Panc1 (cell line): ENCODE results near the gene CD8A. TPM values are rescaled to one million over a fixed set of nuclear protein-coding genes. Genes with fewer than 3 reads are reported as not detected.

ENCODE experiments used
- ATAC-seq: fragments of 200-7000 bp; cut with Tn5 transposase; 2 replicates; pipeline ENCODE4 v1.9.1; 2020; ENCODE audit warnings: mild to moderate bottlenecking, moderate library complexity
- BruUV-seq: library from RNA; stranded (reverse); fragments of 400-500 nt; replicated peaks from 2 replicates; lab custom pipeline; 2021; lab: Mats Ljungman, UMichigan
- CTCF ChIA-PET: fragments of 300-600 bp; sonication (Branson Sonifier 250); formaldehyde crosslinking; loops from one replicate; lab custom pipeline; 2022; ENCODE audit warnings: antibody characterized with exemption; lab: Charles Lee
- POLR2A ChIA-PET: fragments of 300-600 bp; sonication (Branson Sonifier 250); formaldehyde crosslinking; loops from one replicate; lab custom pipeline; 2022; ENCODE audit warnings: antibody characterized with exemption; lab: Charles Lee
- DNase-seq: peaks from one replicate; pipeline ENCODE4 v3.0.0-alpha.2; 2010; ENCODE audit warnings: low read depth, low spot score
- H3K27ac ChIP-seq: 2 replicates; pipeline ENCODE4 v1.5.1; 2011; ENCODE audit warnings: mild to moderate bottlenecking, low read length, inconsistent platforms
- H3K27me3 ChIP-seq: fragments of 200-500 bp; sonication (Bioruptor generic); 2 replicates; pipeline ENCODE4 v1.6.0; 2014; ENCODE audit warnings: low read length, inconsistent platforms; ENCODE audit not compliant: control insufficient read depth, insufficient read depth
- H3K36me3 ChIP-seq: fragments of 200-500 bp; sonication (Bioruptor generic); 2 replicates; pipeline ENCODE4 v1.5.1; 2014; ENCODE audit warnings: inconsistent platforms, mild to moderate bottlenecking, low read length, moderate library complexity; ENCODE audit not compliant: control insufficient read depth, insufficient read depth
- H3K4me1 ChIP-seq: 2 replicates; pipeline ENCODE4 v1.5.1; 2011; ENCODE audit warnings: inconsistent platforms, mild to moderate bottlenecking, low read length, moderate library complexity; ENCODE audit not compliant: control insufficient read depth, insufficient read depth
- H3K4me3 ChIP-seq, 2 experiments: 2 replicates each; pipeline ENCODE4 v1.5.1; 2011 to 2012; ENCODE audit warnings: low read depth in 2 of 2, low read length in 2 of 2, mild to moderate bottlenecking in 2 of 2, inconsistent platforms in 1 of 2, moderate library complexity in 1 of 2
- H3K9me3 ChIP-seq: fragments of 200-500 bp; sonication (Bioruptor generic); 2 replicates; pipeline ENCODE4 v1.5.1; 2014; ENCODE audit warnings: low read depth, mild to moderate bottlenecking, inconsistent platforms, low read length, moderate library complexity; ENCODE audit not compliant: control insufficient read depth, insufficient read depth
- CTCF ChIP-seq: fragments of 450-650 bp; IDR thresholded peaks from 2 replicates; pipeline ENCODE4 v1.5.1; 2017; ENCODE audit warnings: mild to moderate bottlenecking
- POLR2AphosphoS5 ChIP-seq: IDR thresholded peaks from 2 replicates; pipeline ENCODE4 v1.6.1; 2012; ENCODE audit warnings: mild to moderate bottlenecking, low read depth, low read length, moderate library complexity
- REST ChIP-seq, 2 experiments: IDR thresholded peaks; 2 replicates each; pipeline ENCODE4 v1.6.1; 2011 to 2012; ENCODE audit warnings: low read depth in 2 of 2, control low read depth in 1 of 2, low read length in 1 of 2, mild to moderate bottlenecking in 1 of 2, moderate library complexity in 1 of 2; ENCODE audit not compliant: insufficient read depth in 1 of 2
- SIN3A ChIP-seq: IDR thresholded peaks from 2 replicates; pipeline ENCODE4 v1.6.1; 2012; ENCODE audit warnings: low read depth, mild to moderate bottlenecking, low read length, moderate library complexity, borderline replicate concordance; ENCODE audit not compliant: insufficient read depth
- TCF7L2 ChIP-seq: IDR thresholded peaks from 2 replicates; pipeline ENCODE4 v1.6.1; 2011; ENCODE audit warnings: mild to moderate bottlenecking, low read depth, low read length, inconsistent platforms
- in situ Hi-C: cut with HindIII; loops from 2 replicates; pipeline ENCODE4 v1.10.0; 2016; ENCODE audit warnings: low sequenced_read_pairs, low pct_unique_long_range_greater_than_20kb
- intact Hi-C: fragments of 100-400 bp; cut with micrococcal nuclease; formaldehyde crosslinking; loops from one replicate; pipeline ENCODE4 v1.10.0; 2022; ENCODE audit not compliant: unreplicated experiment
- total RNA-seq: library from RNA; stranded (reverse); gene quantifications from one replicate; pipeline ENCODE4 v1.2.1, GENCODE V29; 2021; ENCODE audit not compliant: unreplicated experiment

Gene CD8A
- total RNA-seq, 1 experiment from 2014 or later: 0.41 TPM

- DNase-seq (no peak), ATAC-seq (no peak)
- ChIA-PET POLR2A (no interaction called here), CTCF (no interaction called here)
- no peak overlapping the region for H3K4me3 ChIP-seq
- no TSS peak for BruUV-seq
- H3K36me3 ChIP-seq: peaks cover 5% of the 10 kb centered on the region
- H3K27me3 ChIP-seq: no peaks in the 10 kb centered on the region
- no peaks in the 10 kb centered on the region for H3K4me1 ChIP-seq
- no peak overlapping the region for H3K27ac ChIP-seq
- TF ChIP-seq CTCF (no peak), TCF7L2 (no peak)
- H3K9me3 ChIP-seq: no peaks in the 10 kb centered on the region
- in situ Hi-C loops (no loop called here), intact Hi-C loops (no loop called here)
Observed at GRCh38 chr2:86778957-86779356, 11.8 kb downstream of the CD8A start.

- intact Hi-C loops: no loop called here
- DNase-seq (no peak), ATAC-seq (no peak)
- POLR2A ChIA-PET: no interaction called here
- no TSS peak for BruUV-seq
- Histone ChIP-seq H3K9me3 (no peaks in the 10 kb centered on the region), H3K27ac (no peak overlapping the region), H3K4me1 (no peaks in the 10 kb centered on the region), H3K27me3 (no peaks in the 10 kb centered on the region), H3K4me3 (no peak overlapping the region), H3K36me3 (peaks cover 10% of the 10 kb centered on the region)
- no peak for TF ChIP-seq POLR2AphosphoS5
- no peak for TF ChIP-seq TCF7L2
- TF ChIP-seq REST (IDR thresholded peaks at IDR 0.05; ENCODE audit: insufficient read depth in 1 of 2, low read depth in 2 of 2, low read length in 1 of 2): no peak
- TF ChIP-seq CTCF: no peak
- in situ Hi-C loops: no loop called here
- CTCF ChIA-PET: no interaction called here
Observed at GRCh38 chr2:86776532-86776931, 14.2 kb downstream of the CD8A start.

- Histone ChIP-seq H3K27ac (no peak overlapping the region), H3K27me3 (no peaks in the 10 kb centered on the region), H3K4me1 (no peaks in the 10 kb centered on the region), H3K36me3 (peaks cover 13% of the 10 kb centered on the region), H3K4me3 (no peak overlapping the region), H3K9me3 (no peaks in the 10 kb centered on the region)
- POLR2A ChIA-PET: no interaction called here
- CTCF ChIA-PET: interaction anchor here (0.6 to 1.1 kb wide), 2 partner anchors 22 to 40 kb away, joined by 3 to 8 read pairs; no protein-coding TSS in a partner anchor
- BruUV-seq: no TSS peak
- no peak for TF ChIP-seq TCF7L2
- TF ChIP-seq REST (IDR thresholded peaks at IDR 0.05; ENCODE audit: insufficient read depth in 1 of 2, low read depth in 2 of 2, low read length in 1 of 2): no peak
- TF ChIP-seq SIN3A: no peak
- no peak for TF ChIP-seq CTCF
- TF ChIP-seq POLR2AphosphoS5: no peak
- intact Hi-C loops (no loop called here), in situ Hi-C loops (no loop called here)
- ATAC-seq (no peak), DNase-seq (no peak)
Observed at GRCh38 chr2:86775338-86775737, 15.4 kb downstream of the CD8A start.
